ENCODE measurements around the gene HOXA9.

Gene HOXA9

GRCh38 chr7:27128776-27129728, 36.3 kb downstream of the HOXA9 start (continued):
- peak; percentile 43; the same call in 1 of the 2 replicates for TF ChIP-seq ZBTB17 (tag by site-specific recombination; IDR thresholded peaks at IDR 0.05)
- TF ChIP-seq PATZ1 (tag by site-specific recombination; IDR thresholded peaks at IDR 0.05), result no peak
- TF ChIP-seq ZBTB20 (tag by site-specific recombination; IDR thresholded peaks at IDR 0.05), result no peak; the same call in 1 of the 2 replicates

- H3K9me3 ChIP-seq (ENCODE audit: control insufficient read depth, insufficient read depth, low read depth, low read length), result no peaks in the 10 kb centered on the region
- TF ChIP-seq ZFP69B (tag by site-specific recombination; IDR thresholded peaks at IDR 0.05) (peak; percentile 82), SP7 (tag by site-specific recombination; IDR thresholded peaks at IDR 0.05) (no peak), ZNF692 (tag by site-specific recombination; IDR thresholded peaks at IDR 0.05) (peak; percentile 86), ZNF133 (tag by site-specific recombination; IDR thresholded peaks at IDR 0.05) (peak; percentile 96), ZNF600 (tag by site-specific recombination; IDR thresholded peaks at IDR 0.05) (0 out of 2 replicates have a peak, but pooled peaks have one; percentile 43), TRIM28 (IDR thresholded peaks at IDR 0.05; ENCODE audit: borderline replicate concordance, low read length) (0 out of 2 replicates have a peak, but pooled peaks have one; percentile 61), ZFP37 (tag by site-specific recombination; IDR thresholded peaks at IDR 0.05) (no peak), ZBTB6 (tag by site-specific recombination; IDR thresholded peaks at IDR 0.05) (0 out of 2 replicates have a peak, but pooled peaks have one; percentile 17), ZBTB44 (tag by site-specific recombination; IDR thresholded peaks at IDR 0.05) (peak; percentile 17; the same call in 1 of the 2 replicates)
- H3K4me1 ChIP-seq (ENCODE audit: control insufficient read depth, insufficient read depth, low read length), result peaks cover 56% of the 10 kb centered on the region
- CTCF ChIA-PET, result interaction anchor here (0.8 to 1.6 kb wide), 4 partner anchors 8 to 446 kb away, joined by 3 to 6 read pairs (median 4); no protein-coding TSS in a partner anchor
- peak overlapping the region; percentile 100 for H3K27ac ChIP-seq (ENCODE audit: extremely low read depth, low read depth, low read length)
- POLR2A ChIA-PET, result interaction anchor here (0.7 to 1.4 kb wide), 4 partner anchors 10 to 14 kb away, joined by 3 to 4 read pairs (median 3); no protein-coding TSS in a partner anchor
- H3K36me3 ChIP-seq (ENCODE audit: control insufficient read depth in 2 of 2, insufficient read depth in 1 of 2, low read length in 2 of 2), result peaks cover 5 to 24% of the 10 kb centered on the region in 2 experiments; a peak in 1 of 3 replicates
- no peak overlapping the region for H3K4me3 ChIP-seq (ENCODE audit: low read depth, low read length)
These were observed 37.3 kb downstream of the HOXA9 start for GRCh38 chr7:27128034-27128433.

GRCh38 chr7:27126596-27127327, 38.6 kb downstream of the HOXA9 start:
- Histone ChIP-seq H3K4me3 (ENCODE audit: low read depth, low read length) (no peak overlapping the region), H3K9me3 (ENCODE audit: control insufficient read depth, insufficient read depth, low read depth, low read length) (no peaks in the 10 kb centered on the region), H3K36me3 (ENCODE audit: control insufficient read depth in 2 of 2, insufficient read depth in 1 of 2, low read length in 2 of 2) (peaks cover 5 to 24% of the 10 kb centered on the region in 2 experiments; a peak in 1 of 3 replicates), H3K4me1 (ENCODE audit: control insufficient read depth, insufficient read depth, low read length) (peaks cover 49% of the 10 kb centered on the region), H3K27ac (ENCODE audit: extremely low read depth, low read depth, low read length) (no peak overlapping the region; the same call in 1 of the 2 replicates)
- ChIA-PET CTCF (interaction anchor here (0.6 to 0.7 kb wide), 2 partner anchors 55 to 98 kb away, joined by 5 to 6 read pairs; no protein-coding TSS in a partner anchor), POLR2A (no interaction called here)
- TF ChIP-seq PRDM6 (tag by site-specific recombination; IDR thresholded peaks at IDR 0.05) (0 out of 2 replicates have a peak, but pooled peaks have one; percentile 17), PRDM1 (tag by site-specific recombination; IDR thresholded peaks at IDR 0.05) (peak; percentile 85), KLF9 (tag by site-specific recombination; IDR thresholded peaks at IDR 0.05; ENCODE audit: low read depth) (no peak), ZNF18 (tag by site-specific recombination; IDR thresholded peaks at IDR 0.05) (peak; percentile 77), ZNF549 (tag by site-specific recombination; IDR thresholded peaks at IDR 0.05) (no peak), FEZF1 (tag by site-specific recombination; IDR thresholded peaks at IDR 0.05) (peak; percentile 29; the same call in 1 of the 2 replicates)
